HG02840 (cell line): ENCODE measurements around the gene MGRN1.

Experiments used
- ATAC-seq: cut with Tn5 transposase; IDR thresholded peaks from one replicate; pipeline ENCODE4 v1.9.1; 2021; ENCODE audit warnings: mild to moderate bottlenecking, moderate library complexity, moderate number of reproducible peaks; ENCODE audit not compliant: unreplicated experiment, low FRiP score

Gene MGRN1

GRCh38 chr16:4624015-4624826 lies at the start of gene MGRN1:
Gene MGRN1 (plus strand): TSS chr16:4624826. CDS start chr16:4624961, 135 bp downstream.
- peak; percentile 80 for ATAC-seq

DNA sequence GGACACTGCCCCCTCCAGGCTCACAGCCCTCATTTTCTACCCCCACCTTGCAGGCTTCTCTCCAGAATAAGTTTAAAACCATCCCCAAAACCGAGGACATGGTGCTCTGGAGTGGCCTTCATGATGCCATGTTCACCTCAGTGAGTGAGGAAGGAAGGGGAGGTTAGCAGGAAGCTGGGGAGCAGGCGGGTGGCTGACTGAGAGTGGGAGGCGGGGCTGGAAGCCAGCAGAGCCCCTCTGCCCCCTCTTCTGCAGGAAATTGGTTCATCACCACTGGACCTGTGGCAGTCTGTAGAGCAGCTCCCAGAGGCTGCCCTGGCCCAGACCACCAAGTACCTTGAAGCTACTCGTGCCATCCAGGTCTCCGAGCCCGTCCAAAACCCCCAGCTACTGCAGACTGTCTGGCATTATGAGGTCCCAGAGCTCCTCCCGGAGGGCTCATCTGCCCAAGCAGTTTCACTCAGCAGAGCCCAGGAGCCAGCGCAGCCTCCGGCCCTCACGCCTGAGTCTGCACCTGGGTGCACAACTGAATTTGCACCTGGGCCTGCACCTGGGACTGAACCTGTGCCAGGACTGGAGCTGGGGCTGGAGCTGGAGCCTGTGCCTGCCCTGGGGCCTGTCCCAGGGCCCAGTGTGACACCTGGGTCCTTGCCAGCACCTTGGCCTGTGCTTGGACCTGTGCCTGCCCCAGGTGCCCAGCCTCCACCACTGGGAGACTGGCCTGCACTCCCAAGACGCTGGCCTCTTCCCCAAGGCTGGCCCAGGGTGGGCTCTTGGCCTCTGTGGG lies 49.5 kb upstream of the MGRN1 start:
- no peak for ATAC-seq

DNA sequence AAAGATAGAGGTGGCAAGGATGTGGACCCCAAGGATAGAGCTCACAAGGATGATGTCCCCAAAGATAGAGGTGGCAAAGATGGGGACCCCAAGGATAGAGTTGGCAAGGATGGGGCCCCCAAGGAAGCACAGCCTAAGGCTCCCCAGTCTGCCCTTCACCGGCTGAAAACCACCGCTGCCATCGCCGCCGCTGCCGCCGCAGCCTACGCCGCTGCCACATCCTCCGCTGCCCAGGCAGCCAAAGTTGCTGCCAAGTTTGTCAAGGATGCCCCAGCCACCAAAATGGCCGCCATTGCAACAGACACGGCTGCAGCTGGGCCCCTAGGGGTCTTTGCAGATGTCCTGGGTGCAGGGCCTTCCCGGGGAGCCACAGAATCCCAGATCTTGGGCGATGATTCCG lies 48.6 kb upstream of the MGRN1 start:
- ATAC-seq = no peak

DNA sequence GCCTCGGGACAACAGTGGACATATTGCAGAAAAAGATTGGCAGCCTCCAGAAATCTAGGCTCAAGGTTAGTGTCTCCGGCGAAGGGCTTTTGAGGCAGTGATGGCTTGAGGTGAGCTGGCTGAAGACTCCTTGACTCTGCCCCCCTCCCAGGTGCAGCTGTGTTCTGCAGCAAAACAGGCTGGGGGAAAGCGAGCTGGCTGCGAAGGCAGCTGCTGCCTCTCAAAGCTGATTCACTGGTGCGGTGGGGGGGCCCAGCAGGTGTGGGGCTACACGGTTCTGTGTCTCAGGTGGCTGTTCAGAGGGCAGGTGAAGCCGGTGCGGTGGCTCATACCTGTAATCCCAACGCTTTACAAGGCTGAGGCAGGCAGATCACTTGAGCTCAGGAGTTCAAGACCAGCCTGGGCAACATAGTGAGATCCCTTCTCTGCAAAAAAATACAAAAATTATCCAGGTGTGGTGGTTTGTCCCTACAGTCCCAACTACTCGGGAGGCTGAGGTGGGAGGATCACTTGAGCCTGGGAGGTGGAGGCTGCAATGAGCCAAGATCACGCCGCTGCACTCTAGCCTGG lies 45.6 kb upstream of the MGRN1 start:
- no peak for ATAC-seq

DNA sequence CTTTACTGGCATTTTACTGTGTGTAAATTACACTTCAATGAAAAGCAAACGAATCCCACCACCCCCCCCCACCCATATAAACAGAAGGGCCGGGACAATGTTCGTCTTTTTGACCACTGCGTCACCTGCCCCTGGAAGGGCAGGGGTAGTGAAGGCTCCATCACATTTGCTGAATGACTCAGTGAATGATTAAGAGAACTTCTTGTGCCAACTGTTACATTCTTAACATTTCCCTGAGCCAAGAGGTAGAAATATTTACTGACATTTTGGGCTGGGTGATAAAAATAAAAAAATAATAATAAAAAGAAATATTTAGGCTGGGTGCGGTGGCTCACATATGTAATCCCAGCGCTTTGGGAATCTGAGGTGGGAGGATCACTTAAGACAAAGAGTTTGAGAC lies 44.4 kb upstream of the MGRN1 start:
- no peak for ATAC-seq

DNA sequence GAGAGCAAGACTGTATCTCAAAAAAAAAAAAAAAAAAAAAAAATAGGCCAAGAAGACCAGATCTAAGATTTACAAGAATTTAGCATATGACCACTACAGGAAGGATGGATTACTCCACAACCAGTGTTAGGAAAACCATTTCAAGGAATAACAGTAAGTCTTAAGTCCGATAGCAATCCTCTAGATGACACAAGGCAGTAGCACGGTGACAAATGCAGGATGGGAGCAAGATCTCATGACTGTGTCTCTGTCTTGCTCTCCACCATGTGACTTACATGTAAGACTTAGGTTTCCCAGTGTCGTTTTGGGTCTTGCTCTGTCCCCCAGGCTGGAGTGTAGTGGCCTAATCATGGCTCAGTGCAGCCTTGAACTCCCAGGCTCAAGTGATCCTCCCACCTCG lies 40.7 kb upstream of the MGRN1 start:
- ATAC-seq = no peak

GRCh38 chr16:4586291-4586690 lies 38.3 kb upstream of the MGRN1 start:
- ATAC-seq = no peak

DNA sequence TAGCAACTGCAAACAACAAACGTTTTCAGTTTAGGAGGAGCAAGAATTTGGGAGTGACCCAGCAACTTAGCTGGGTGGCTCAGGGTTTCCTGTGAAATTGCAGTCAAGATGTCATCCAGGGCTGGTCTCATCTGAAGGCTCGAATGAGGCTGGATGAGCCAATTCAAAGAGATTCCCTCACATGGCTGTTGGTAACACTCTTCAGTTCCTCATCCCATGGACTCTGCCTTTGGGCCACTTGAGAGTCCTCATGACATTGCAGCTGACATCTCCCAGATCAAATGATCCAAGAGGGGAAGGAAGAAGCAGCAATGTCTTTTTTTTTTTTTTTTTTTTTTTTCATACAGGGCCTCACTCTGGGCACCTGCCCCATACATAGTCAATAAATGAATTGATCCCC lies 36.2 kb upstream of the MGRN1 start:
- no peak for ATAC-seq

DNA sequence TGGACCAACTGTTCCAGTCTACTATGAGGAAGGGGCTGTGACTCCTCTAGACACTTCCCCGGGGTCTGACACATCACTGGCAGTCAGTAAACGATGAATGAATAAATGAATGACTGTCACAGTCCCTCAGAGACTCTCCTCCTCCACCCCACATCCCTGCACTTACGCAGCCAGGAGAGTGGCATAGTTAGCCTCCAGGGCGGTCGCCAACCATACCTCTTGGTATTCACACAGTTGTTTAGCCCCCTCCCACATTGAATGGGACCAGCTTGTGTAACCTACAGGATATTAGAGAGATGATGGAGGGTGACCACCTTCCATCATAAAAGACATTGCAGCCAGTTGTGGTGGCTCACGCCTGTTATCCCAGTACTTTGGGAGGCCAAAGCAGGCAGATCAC lies 35.7 kb upstream of the MGRN1 start:
- ATAC-seq = no peak

DNA sequence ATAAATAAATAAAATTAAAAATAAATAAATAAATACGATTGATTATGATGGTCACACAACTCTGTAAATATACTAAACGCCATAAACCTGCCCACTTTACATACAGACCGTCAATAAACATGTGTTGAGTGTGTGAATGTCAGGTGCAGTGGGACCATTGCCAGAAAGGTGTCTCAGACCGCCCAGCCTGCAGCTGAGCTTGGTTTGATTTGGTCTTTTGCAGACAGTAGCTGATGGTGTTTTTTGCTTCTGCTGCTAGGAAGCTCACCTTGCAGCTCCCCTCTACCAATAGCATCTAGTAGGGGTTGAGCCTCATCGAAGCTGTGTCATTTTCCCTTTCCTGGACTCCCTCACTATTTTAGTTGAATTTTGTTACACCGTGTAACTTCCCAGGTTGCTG lies 33.4 kb upstream of the MGRN1 start:
- no peak for ATAC-seq

DNA sequence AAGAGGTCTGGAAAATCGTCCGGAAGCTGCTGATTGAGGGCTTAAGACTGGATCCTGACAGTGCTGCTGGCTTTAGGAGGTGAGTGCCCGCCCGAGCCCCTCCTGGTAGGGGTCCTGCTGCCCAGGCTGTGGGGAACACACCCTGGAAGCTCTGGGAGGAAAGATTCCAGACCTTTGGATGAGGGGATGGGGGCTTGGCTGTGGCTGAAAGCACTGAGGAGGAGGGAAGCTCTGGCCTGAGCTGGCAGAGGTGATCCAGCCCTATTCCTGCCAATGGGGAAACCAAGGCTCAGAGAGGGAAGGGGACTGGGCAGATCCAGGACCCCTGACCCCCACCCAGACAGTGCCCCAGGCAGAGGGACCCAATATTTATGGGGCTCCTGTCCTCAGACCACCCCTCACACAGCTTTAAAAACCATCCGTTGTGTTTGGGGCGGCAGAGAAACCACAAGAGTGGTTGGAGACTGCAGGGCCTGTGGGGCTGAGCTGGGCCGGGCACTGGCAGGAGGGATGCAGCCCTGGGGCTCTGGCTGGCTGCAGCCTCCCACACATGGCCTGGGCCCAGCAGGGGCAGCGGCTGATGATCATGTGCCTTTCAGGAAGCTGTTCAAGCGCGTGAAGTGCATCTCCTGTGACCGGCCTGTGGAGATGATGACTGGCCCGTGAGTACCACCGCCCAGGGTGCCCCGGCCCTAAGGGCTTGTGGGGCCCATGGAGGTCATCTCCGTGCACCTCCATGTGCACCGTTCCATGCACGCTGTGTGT lies 32.7 kb upstream of the MGRN1 start:
- ATAC-seq = no peak

- no peak for ATAC-seq
Measured at GRCh38 chr16:4593086-4593485, 31.5 kb upstream of the MGRN1 start.

DNA sequence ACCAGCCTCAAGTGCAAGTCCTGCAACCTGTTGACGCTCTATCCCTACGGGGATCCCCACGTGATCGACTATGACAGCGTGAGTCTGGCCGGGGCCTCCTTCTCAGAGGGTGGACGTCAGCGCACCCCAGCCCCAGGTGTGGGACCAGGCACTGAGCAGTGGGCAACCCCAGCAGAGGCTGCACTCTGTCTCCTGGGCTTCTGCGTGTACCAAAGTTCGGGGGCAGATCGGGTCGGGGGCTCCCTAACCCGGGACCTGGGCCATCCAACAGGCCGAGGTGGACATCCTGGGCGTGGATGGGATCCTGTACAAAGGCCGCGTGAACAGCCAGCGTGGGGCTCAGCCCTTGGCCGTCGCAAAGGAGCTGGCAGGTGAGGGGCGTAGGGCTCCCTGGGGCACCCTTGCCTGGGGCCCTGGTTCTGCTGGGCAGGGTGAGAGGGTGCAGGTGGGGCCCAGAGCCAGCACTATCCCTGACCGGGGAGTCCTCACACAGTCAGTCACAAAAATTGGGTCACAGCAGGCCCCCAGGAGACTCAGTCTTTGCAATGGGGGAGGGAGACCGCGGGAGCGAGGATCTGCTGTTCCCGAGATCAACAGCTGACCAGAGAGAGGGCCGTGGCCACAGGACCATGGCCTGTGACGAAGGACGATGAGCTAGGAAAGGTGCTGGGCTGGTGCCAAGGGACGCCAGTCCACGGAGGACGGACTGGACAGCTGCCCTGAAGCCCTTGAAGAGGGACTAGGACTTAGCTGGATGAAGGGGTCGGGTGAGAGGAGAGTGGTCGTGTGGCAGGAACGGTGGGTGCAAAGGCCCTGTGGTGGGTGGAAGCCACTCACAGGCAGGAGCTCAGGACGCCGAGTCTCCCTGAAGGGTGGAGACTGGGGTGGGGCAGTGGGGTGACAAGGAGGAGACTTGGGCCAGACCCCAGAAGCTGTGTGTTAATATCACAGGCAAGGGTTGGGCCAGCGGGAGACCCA lies 29.9 kb upstream of the MGRN1 start:
- ATAC-seq = no peak

DNA sequence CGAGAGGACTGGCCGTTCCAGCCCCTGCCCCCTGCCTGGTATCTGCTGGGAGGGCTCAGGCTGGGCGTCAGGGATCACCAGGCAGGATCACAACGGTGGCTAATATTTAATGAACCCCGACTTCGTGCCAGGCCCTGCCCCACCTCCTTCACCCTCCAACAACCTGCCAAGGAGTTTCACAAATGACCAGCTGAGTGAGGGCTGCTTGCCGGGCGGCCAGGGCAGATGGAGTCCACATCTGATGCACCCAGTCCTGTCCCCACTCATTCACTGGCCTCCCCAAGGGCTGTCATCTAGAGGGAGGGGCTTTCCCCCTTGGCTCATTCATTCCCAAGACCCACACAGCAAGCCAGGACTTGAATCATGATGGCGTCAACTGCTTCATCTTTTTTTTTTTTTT lies 27.5 kb upstream of the MGRN1 start:
- ATAC-seq = no peak

GRCh38 chr16:4599037-4599436 lies 25.6 kb upstream of the MGRN1 start:
- no peak for ATAC-seq

GRCh38 chr16:4599545-4599944 lies 25.1 kb upstream of the MGRN1 start:
- no peak for ATAC-seq

DNA sequence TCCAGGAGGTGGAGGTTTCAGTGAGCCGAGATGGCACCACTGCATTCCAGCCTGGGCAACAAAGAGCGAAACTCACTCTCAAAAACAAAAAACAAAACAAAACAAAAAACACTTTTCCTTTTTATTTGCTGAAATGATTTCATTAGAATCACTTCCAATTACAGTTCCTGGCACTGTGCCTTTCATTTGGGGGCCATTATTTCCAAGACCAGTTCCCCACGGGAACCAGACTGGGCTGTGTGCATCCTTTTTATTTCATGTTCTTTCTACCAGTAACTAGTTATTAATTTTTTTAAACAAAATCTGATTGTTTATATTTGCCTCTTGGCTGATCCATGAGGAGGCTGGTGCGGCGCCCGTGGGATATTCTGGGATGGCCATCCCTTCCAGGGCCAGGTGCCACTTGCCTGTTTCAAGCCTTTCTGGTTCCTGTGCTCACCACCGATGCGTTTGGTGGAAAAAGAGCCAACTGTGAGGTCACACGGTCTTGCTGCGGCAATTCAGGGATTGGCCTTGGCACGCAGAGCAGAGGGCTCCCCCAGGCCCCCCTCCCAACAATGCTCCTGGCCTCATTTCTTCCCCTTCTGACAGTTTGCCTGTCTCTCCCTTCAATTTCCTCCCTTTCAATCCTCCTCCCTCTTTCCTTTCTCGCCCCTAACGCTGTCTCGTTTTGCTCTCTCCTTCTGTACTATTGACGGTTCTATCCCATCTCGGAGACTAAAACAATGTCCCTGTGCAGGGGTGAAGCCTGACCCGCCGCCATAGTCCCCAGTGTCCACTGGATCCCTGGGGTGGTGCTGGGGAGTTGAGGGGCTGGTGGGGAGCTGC lies 23.4 kb upstream of the MGRN1 start:
- no peak for ATAC-seq

GRCh38 chr16:4601864-4602186 lies 22.8 kb upstream of the MGRN1 start:
- ATAC-seq = no peak

GRCh38 chr16:4602331-4602730 lies 22.3 kb upstream of the MGRN1 start:
- ATAC-seq = no peak
